ENCODE data around the gene IDH3B. TPM values are rescaled to one million over a fixed set of nuclear protein-coding genes. Genes with fewer than 3 reads are reported as not detected.

IDH3B gene
- 116 and 122 TPM in 2 replicates for total RNA-seq

DNA sequence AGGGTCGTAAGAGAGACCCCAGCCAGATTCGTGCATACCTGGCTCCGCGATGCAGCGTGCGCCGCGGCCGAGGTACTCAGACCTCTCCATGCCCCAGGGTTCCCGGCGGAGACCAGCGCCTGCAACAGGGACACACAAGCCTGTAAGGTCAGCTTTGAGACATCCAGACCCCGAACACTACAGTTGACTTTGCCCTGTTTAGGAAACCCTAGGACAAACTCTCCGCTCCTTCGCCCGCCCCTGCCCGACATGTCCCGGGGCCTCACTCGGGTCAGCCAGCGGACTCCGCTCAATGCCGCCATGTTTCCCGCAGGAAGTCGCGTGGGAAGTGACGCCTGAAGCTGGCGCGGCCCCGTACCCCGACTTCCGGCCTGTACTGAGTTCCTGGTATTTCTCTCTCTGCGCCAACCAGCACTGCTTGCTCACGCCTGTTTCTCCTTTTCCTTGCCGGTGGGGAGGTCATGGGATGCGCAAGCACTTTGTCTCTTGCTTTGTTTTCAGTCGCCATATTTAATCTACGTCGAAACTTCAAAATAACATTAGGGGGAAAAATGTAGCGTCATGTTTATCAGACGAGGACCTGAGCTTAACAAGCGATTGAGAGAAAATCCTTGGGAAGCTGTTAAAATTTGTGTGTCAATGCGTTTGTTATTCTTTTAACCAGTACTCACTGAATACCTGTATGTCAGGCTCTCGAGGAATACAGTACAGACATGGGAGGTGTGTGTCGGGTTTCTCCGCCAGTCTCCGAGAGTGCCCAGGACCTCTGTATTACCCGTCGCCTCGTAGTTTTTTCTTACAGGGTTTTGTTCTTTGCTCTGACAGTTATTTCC lies at the start of gene IDH3B:
Gene IDH3B (minus strand): TSS at position 330 of the 833 bp plus-strand sequence. CDS start 28 bp downstream, at position 302.

DNA sequence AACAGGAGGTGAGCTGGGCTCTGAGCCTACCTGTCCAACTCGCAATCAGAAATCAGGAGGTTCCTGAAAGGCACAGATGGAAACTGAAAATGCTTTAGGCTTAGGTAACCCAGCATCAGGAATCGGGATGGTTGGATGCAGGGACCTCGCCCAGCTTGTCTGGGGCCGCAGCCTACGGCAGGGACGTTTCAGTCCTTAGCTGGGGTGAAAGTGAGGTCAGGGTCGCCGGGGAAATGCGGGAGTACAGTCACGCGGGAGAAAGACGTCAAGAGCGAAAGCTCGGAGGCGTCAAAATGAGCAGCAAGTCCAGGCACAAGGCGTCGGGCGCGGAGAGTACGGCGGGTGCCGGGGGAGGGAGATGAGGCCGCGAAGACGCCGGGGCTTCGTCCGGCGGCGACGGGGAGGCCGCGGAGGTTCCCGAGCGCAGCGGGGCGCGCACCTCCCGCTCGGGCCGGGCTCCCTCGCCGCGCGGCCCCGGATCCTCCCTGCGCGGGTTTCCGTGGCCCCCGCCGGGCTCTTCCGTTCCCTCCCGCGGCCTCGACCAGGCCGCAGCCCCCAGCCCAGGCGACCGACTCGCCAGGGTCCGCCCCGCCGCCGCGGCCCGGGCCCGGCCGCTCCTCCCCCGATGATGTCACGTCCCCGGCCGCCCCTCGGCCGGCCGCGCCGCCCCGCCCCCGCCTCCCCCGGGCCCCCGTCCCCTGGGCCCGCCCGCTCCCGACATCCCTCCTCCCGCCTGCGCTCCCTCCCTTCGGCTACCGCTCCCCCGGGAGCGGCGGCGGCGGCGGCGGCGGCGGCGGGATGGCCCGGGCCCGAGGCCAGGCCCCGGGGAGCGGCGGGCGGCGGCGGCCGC lies 28.2 kb upstream of the IDH3B start, which contains the start of gene EBF4:
Gene EBF4 (plus strand): TSS at position 745 of the 850 bp plus-strand sequence. CDS start 866 bp downstream, outside the sequence.

DNA sequence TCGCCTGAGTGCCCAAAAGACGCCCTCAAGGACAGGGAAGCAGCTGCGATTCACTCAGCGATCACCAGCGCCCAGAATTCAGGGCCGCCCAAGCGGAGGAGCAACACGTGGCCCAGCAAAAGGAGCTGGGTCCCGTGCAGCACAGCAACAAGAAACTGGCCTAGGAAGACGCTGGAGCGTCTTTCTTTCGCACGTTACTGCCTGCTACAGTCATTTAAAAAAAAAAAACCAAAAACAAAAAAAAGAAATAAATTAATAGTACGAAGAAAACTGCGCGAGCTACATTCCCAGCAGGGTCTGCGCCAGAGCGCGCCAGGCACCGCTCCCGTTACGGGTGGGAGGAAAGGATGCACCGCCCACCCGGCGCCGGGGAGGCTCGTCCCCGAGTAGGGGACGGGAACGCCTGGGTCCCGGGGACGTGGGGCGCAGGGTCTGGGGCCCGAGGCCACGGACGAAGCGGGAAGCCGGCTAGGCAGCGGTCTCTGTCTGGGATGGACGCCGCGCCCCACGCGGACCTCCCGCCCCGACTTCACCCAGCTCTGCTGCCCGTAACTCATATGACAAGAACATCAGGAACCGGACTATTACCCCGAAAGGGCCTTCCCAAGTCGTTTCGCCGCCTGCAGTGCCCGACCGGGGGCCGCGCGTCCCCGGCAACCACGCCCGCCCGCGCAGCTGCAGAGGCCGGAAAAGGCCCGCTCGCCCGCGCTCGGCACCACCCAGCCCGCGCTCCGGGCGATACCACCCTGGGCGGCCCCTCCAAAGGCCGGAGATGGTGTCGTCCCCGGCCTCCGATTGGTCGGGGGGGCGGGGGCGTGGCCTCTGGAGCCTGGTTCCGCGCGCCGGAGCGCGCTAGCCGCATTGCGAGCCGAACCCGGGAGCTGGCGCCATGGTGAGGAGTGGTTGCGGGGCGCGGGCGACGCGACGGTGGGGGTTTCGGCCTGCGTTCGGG lies 12.0 kb downstream of the IDH3B start, which contains the start of gene NOP56:
Gene NOP56 (plus strand): TSS at position 861 of the 952 bp plus-strand sequence. CDS start 29 bp downstream, at position 890.

Other genes starting within 250 kb of the IDH3B start
- 495 and 551 TPM in 2 replicates for gene SNRPB, start 193.4 kb downstream of the IDH3B start, total RNA-seq
- gene ZNF343, start 155.3 kb downstream of the IDH3B start, total RNA-seq = 8.0 and 9.3 TPM in 2 replicates
- not detected in 2 replicates for gene TMC2, start 127.6 kb downstream of the IDH3B start, total RNA-seq
- 157 and 166 TPM in 2 replicates for gene NOP56, start 11.6 kb downstream of the IDH3B start, total RNA-seq
- gene EBF4, start 28.6 kb upstream of the IDH3B start, total RNA-seq = 0.21 TPM in 1 of 2 replicates, not detected in the other
- gene CPXM1, start 136.4 kb upstream of the IDH3B start, total RNA-seq = not detected in 2 replicates
- gene C20orf141, start 150.8 kb upstream of the IDH3B start, total RNA-seq = not detected in 2 replicates
- gene TMEM239, start 152.1 kb upstream of the IDH3B start, total RNA-seq = not detected in 2 replicates
- 7.7 and 10.4 TPM in 2 replicates for gene PCED1A, start 176.4 kb upstream of the IDH3B start, total RNA-seq
- 17.8 and 26.0 TPM in 2 replicates for gene VPS16, start 176.5 kb upstream of the IDH3B start, total RNA-seq
- gene PTPRA, start 209.3 kb upstream of the IDH3B start, total RNA-seq = 22.7 and 32.4 TPM in 2 replicates

Data from airway epithelial cell (primary cell).